ENCODE measurements around the gene SPAM1. TPM values are rescaled to one million over a fixed set of nuclear protein-coding genes. Genes with fewer than 3 reads are reported as not detected.
A peak's percentile ranks its signal among the peaks of the same experiment; 100 is the strongest.

Gene SPAM1
- total and polyA plus RNA-seq, 2 experiments from 2014 or later: not detected

DNA sequence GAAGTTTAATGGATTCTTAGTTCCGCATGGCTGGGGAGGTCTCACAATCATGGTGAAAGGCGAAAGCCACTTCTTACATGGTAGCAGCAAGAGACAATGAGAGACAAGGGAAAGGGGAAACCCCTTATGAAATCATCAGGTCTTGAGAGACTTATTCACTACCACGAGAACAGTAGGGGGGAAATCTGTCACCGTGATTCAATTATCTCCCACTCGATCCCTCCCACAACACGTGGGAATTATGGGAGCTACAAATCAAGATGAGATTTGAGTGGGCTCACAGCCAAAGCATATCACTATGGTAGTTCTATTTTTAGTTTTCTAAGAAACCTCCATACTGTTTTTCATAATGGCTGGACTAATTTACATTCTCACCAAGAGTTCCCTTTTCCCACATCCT is 36.7 kb downstream of the SPAM1 start:
- Mint-ChIP-seq H3K4me1 (peaks cover 12% of the 10 kb centered on the region; the same call in 2 of the 3 replicates), H3K27ac (no peak overlapping the region), H3K27me3 (ENCODE audit: insufficient read depth, low read depth, poor library complexity) (peaks cover 1% of the 10 kb centered on the region), H3K36me3 (ENCODE audit: low read depth) (no peaks in the 10 kb centered on the region), H3K9me3 (no peaks in the 10 kb centered on the region), H3K4me3 (no peak overlapping the region)
- Histone ChIP-seq H4K20me1 (replicated peaks; ENCODE audit: insufficient read depth) (no peaks in the 10 kb centered on the region), H3K4me3 (no peak overlapping the region), H3K36me3 (ENCODE audit: insufficient read depth) (no peaks in the 10 kb centered on the region), H3K79me2 (replicated peaks; ENCODE audit: insufficient read depth) (no peaks in the 10 kb centered on the region), H3F3A (replicated peaks; ENCODE audit: low read depth) (no peaks in the 10 kb centered on the region), H3K27me3 (ENCODE audit: insufficient read depth) (no peaks in the 10 kb centered on the region), H3K9me2 (ENCODE audit: insufficient read depth) (no peaks in the 10 kb centered on the region), H2AFZ (peak overlapping the region; percentile 43; the same call in 1 of the 2 replicates), H3K4me2 (no peak overlapping the region), H3K27ac (ENCODE audit: low read depth) (no peak overlapping the region), H3K4me1 (ENCODE audit: insufficient read depth) (no peaks in the 10 kb centered on the region)
- peak; percentile 29; the same call in 2 of the 3 replicates for ATAC-seq
- TF ChIP-seq POLR2AphosphoS5 (IDR thresholded peaks at IDR 0.05; ENCODE audit: low read depth) (no peak), EZH2 (IDR thresholded peaks at IDR 0.05; ENCODE audit: low read depth, unreplicated experiment) (no peak), JUNB (IDR thresholded peaks at IDR 0.05; ENCODE audit: unreplicated experiment) (no peak), CREB1 (CRISPR knock-in tag; IDR thresholded peaks at IDR 0.05; ENCODE audit: low read depth) (no peak), EZH2phosphoT487 (IDR thresholded peaks at IDR 0.05; ENCODE audit: unreplicated experiment) (no peak), ZNF114 (CRISPR knock-in tag; IDR thresholded peaks at IDR 0.05) (no peak), NANOG (IDR thresholded peaks at IDR 0.05; ENCODE audit: borderline replicate concordance) (no peak), STAT1 (IDR thresholded peaks at IDR 0.05; ENCODE audit: unreplicated experiment) (no peak), ZNF331 (CRISPR knock-in tag; IDR thresholded peaks at IDR 0.05; ENCODE audit: low read depth) (no peak)
- TF ChIP-seq, protein P1, sequence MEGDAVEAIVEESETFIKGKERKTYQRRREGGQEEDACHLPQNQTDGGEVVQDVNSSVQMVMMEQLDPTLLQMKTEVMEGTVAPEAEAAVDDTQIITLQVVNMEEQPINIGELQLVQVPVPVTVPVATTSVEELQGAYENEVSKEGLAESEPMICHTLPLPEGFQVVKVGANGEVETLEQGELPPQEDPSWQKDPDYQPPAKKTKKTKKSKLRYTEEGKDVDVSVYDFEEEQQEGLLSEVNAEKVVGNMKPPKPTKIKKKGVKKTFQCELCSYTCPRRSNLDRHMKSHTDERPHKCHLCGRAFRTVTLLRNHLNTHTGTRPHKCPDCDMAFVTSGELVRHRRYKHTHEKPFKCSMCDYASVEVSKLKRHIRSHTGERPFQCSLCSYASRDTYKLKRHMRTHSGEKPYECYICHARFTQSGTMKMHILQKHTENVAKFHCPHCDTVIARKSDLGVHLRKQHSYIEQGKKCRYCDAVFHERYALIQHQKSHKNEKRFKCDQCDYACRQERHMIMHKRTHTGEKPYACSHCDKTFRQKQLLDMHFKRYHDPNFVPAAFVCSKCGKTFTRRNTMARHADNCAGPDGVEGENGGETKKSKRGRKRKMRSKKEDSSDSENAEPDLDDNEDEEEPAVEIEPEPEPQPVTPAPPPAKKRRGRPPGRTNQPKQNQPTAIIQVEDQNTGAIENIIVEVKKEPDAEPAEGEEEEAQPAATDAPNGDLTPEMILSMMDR (conservative IDR thresholded peaks at IDR 0.05; ENCODE audit: low read depth in 2 of 2): no peak
- TF ChIP-seq, protein P2, sequence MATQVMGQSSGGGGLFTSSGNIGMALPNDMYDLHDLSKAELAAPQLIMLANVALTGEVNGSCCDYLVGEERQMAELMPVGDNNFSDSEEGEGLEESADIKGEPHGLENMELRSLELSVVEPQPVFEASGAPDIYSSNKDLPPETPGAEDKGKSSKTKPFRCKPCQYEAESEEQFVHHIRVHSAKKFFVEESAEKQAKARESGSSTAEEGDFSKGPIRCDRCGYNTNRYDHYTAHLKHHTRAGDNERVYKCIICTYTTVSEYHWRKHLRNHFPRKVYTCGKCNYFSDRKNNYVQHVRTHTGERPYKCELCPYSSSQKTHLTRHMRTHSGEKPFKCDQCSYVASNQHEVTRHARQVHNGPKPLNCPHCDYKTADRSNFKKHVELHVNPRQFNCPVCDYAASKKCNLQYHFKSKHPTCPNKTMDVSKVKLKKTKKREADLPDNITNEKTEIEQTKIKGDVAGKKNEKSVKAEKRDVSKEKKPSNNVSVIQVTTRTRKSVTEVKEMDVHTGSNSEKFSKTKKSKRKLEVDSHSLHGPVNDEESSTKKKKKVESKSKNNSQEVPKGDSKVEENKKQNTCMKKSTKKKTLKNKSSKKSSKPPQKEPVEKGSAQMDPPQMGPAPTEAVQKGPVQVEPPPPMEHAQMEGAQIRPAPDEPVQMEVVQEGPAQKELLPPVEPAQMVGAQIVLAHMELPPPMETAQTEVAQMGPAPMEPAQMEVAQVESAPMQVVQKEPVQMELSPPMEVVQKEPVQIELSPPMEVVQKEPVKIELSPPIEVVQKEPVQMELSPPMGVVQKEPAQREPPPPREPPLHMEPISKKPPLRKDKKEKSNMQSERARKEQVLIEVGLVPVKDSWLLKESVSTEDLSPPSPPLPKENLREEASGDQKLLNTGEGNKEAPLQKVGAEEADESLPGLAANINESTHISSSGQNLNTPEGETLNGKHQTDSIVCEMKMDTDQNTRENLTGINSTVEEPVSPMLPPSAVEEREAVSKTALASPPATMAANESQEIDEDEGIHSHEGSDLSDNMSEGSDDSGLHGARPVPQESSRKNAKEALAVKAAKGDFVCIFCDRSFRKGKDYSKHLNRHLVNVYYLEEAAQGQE (IDR thresholded peaks at IDR 0.05; ENCODE audit: unreplicated experiment): no peak
- TF ChIP-seq, protein P3, sequence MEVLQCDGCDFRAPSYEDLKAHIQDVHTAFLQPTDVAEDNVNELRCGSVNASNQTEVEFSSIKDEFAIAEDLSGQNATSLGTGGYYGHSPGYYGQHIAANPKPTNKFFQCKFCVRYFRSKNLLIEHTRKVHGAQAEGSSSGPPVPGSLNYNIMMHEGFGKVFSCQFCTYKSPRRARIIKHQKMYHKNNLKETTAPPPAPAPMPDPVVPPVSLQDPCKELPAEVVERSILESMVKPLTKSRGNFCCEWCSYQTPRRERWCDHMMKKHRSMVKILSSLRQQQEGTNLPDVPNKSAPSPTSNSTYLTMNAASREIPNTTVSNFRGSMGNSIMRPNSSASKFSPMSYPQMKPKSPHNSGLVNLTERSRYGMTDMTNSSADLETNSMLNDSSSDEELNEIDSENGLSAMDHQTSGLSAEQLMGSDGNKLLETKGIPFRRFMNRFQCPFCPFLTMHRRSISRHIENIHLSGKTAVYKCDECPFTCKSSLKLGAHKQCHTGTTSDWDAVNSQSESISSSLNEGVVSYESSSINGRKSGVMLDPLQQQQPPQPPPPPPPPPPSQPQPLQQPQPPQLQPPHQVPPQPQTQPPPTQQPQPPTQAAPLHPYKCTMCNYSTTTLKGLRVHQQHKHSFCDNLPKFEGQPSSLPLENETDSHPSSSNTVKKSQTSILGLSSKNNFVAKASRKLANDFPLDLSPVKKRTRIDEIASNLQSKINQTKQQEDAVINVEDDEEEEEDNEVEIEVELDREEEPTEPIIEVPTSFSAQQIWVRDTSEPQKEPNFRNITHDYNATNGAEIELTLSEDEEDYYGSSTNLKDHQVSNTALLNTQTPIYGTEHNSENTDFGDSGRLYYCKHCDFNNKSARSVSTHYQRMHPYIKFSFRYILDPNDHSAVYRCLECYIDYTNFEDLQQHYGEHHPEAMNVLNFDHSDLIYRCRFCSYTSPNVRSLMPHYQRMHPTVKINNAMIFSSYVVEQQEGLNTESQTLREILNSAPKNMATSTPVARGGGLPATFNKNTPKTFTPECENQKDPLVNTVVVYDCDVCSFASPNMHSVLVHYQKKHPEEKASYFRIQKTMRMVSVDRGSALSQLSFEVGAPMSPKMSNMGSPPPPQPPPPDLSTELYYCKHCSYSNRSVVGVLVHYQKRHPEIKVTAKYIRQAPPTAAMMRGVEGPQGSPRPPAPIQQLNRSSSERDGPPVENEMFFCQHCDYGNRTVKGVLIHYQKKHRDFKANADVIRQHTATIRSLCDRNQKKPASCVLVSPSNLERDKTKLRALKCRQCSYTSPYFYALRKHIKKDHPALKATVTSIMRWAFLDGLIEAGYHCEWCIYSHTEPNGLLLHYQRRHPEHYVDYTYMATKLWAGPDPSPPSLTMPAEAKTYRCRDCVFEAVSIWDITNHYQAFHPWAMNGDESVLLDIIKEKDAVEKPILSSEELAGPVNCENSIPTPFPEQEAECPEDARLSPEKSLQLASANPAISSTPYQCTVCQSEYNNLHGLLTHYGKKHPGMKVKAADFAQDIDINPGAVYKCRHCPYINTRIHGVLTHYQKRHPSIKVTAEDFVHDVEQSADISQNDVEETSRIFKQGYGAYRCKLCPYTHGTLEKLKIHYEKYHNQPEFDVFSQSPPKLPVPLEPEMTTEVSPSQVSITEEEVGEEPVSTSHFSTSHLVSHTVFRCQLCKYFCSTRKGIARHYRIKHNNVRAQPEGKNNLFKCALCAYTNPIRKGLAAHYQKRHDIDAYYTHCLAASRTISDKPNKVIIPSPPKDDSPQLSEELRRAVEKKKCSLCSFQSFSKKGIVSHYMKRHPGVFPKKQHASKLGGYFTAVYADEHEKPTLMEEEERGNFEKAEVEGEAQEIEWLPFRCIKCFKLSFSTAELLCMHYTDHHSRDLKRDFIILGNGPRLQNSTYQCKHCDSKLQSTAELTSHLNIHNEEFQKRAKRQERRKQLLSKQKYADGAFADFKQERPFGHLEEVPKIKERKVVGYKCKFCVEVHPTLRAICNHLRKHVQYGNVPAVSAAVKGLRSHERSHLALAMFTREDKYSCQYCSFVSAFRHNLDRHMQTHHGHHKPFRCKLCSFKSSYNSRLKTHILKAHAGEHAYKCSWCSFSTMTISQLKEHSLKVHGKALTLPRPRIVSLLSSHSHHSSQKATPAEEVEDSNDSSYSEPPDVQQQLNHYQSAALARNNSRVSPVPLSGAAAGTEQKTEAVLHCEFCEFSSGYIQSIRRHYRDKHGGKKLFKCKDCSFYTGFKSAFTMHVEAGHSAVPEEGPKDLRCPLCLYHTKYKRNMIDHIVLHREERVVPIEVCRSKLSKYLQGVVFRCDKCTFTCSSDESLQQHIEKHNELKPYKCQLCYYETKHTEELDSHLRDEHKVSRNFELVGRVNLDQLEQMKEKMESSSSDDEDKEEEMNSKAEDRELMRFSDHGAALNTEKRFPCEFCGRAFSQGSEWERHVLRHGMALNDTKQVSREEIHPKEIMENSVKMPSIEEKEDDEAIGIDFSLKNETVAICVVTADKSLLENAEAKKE (CRISPR knock-in tag; IDR thresholded peaks at IDR 0.05): no peak
- TF ChIP-seq, protein P4, sequence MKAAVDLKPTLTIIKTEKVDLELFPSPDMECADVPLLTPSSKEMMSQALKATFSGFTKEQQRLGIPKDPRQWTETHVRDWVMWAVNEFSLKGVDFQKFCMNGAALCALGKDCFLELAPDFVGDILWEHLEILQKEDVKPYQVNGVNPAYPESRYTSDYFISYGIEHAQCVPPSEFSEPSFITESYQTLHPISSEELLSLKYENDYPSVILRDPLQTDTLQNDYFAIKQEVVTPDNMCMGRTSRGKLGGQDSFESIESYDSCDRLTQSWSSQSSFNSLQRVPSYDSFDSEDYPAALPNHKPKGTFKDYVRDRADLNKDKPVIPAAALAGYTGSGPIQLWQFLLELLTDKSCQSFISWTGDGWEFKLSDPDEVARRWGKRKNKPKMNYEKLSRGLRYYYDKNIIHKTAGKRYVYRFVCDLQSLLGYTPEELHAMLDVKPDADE (IDR thresholded peaks at IDR 0.05): no peak
- DNase-seq (ENCODE audit: low spot score): no peak
